Islet of Langerhans (tissue), 1 donor: Measurements from ENCODE around the gene PGC.

Experiments used
- FAIRE-seq: peaks from one replicate; lab custom pipeline; 2011; peaks lifted over from hg19 to GRCh38; lab: Jason Lieb, UNC

Gene PGC

GRCh38 chr6:41730531-41731436 is 16.4 kb downstream of the PGC start:
- no peak for FAIRE-seq

GRCh38 chr6:41729624-41730023 is 17.6 kb downstream of the PGC start:
- no peak for FAIRE-seq

- FAIRE-seq, result no peak
These were observed 18.2 kb downstream of the PGC start for GRCh38 chr6:41728954-41729353.

GRCh38 chr6:41728073-41728936 is 18.9 kb downstream of the PGC start:
- no peak for FAIRE-seq

GRCh38 chr6:41727705-41728072 is 19.5 kb downstream of the PGC start:
- no peak for FAIRE-seq

- no peak for FAIRE-seq
These were observed 20.3 kb downstream of the PGC start for GRCh38 chr6:41726876-41727275.

- FAIRE-seq, result no peak
These were observed 22.4 kb downstream of the PGC start for GRCh38 chr6:41724586-41725501.

GRCh38 chr6:41724228-41724580 is 23.0 kb downstream of the PGC start:
- FAIRE-seq, result no peak

GRCh38 chr6:41723530-41724227 is 23.5 kb downstream of the PGC start:
- no peak for FAIRE-seq

- no peak for FAIRE-seq
These were observed 24.1 kb downstream of the PGC start for GRCh38 chr6:41722969-41723529.

GRCh38 chr6:41721414-41721813 is 25.8 kb downstream of the PGC start:
- no peak for FAIRE-seq

- FAIRE-seq, result no peak
These were observed 26.4 kb downstream of the PGC start for GRCh38 chr6:41720783-41721182.

GRCh38 chr6:41720262-41720620 is 27.0 kb downstream of the PGC start:
- no peak for FAIRE-seq

- no peak for FAIRE-seq
These were observed 27.5 kb downstream of the PGC start for GRCh38 chr6:41719436-41720261.

- no peak for FAIRE-seq
These were observed 28.4 kb downstream of the PGC start for GRCh38 chr6:41718828-41719227.

- no peak for FAIRE-seq
These were observed 29.8 kb downstream of the PGC start for GRCh38 chr6:41717392-41717736.

- no peak for FAIRE-seq
These were observed 30.4 kb downstream of the PGC start for GRCh38 chr6:41716516-41717391.

- no peak for FAIRE-seq
These were observed 31.2 kb downstream of the PGC start for GRCh38 chr6:41715795-41716515.
